ENCODE results near the gene OR52B2.

Gene OR52B2

GRCh38 chr11:6127881-6128280 lies 42.2 kb downstream of the OR52B2 start:
- H3K27ac ChIP-seq (ENCODE audit: extremely low read depth, low read depth, low read length): no peak overlapping the region
- no peaks in the 10 kb centered on the region for H3K4me1 ChIP-seq (ENCODE audit: control insufficient read depth, insufficient read depth, low read length)
- H3K36me3 ChIP-seq (ENCODE audit: control insufficient read depth in 2 of 2, insufficient read depth in 1 of 2, low read length in 2 of 2): no peaks in the 10 kb centered on the region
- no peaks in the 10 kb centered on the region for H3K9me3 ChIP-seq (ENCODE audit: control insufficient read depth, insufficient read depth, low read depth, low read length)
- TF ChIP-seq, protein P1, sequence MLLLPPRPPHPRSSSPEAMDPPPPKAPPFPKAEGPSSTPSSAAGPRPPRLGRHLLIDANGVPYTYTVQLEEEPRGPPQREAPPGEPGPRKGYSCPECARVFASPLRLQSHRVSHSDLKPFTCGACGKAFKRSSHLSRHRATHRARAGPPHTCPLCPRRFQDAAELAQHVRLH (tag by site-specific recombination; IDR thresholded peaks at IDR 0.05): no peak
- TF ChIP-seq BCL11B (tag by site-specific recombination; IDR thresholded peaks at IDR 0.05; ENCODE audit: low read depth) (no peak), YY2 (tag by site-specific recombination; IDR thresholded peaks at IDR 0.05) (no peak), ZNF48 (tag by site-specific recombination; IDR thresholded peaks at IDR 0.05) (no peak), REPIN1 (tag by site-specific recombination; IDR thresholded peaks at IDR 0.05; ENCODE audit: low read depth) (no peak), ZNF416 (tag by site-specific recombination; IDR thresholded peaks at IDR 0.05) (no peak), GFI1B (tag by site-specific recombination; IDR thresholded peaks at IDR 0.05) (no peak), ZNF311 (tag by site-specific recombination; IDR thresholded peaks at IDR 0.05; ENCODE audit: borderline replicate concordance) (no peak), ZNF274 (IDR thresholded peaks at IDR 0.05; ENCODE audit: low read length) (no peak), ZNF274 (tag by site-specific recombination; IDR thresholded peaks at IDR 0.05; ENCODE audit: borderline replicate concordance) (no peak), ZNF514 (tag by site-specific recombination; IDR thresholded peaks at IDR 0.05) (no peak), GLI4 (tag by site-specific recombination; IDR thresholded peaks at IDR 0.05) (no peak)
- TF ChIP-seq, protein P2, sequence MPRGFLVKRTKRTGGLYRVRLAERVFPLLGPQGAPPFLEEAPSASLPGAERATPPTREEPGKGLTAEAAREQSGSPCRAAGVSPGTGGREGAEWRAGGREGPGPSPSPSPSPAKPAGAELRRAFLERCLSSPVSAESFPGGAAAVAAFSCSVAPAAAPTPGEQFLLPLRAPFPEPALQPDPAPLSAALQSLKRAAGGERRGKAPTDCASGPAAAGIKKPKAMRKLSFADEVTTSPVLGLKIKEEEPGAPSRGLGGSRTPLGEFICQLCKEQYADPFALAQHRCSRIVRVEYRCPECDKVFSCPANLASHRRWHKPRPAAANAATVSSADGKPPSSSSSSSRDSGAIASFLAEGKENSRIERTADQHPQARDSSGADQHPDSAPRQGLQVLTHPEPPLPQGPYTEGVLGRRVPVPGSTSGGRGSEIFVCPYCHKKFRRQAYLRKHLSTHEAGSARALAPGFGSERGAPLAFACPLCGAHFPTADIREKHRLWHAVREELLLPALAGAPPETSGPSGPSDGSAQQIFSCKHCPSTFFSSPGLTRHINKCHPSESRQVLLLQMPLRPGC (tag by site-specific recombination; IDR thresholded peaks at IDR 0.05): no peak
- H3K4me3 ChIP-seq (ENCODE audit: low read depth, low read length): no peak overlapping the region
- ChIA-PET POLR2A (no interaction called here), CTCF (no interaction called here)

GRCh38 chr11:6124245-6124644 lies 45.9 kb downstream of the OR52B2 start:
- ChIA-PET CTCF (no interaction called here), POLR2A (no interaction called here)
- no peaks in the 10 kb centered on the region for H3K9me3 ChIP-seq (ENCODE audit: control insufficient read depth, insufficient read depth, low read depth, low read length)
- H3K36me3 ChIP-seq (ENCODE audit: control insufficient read depth in 2 of 2, insufficient read depth in 1 of 2, low read length in 2 of 2): no peaks in the 10 kb centered on the region
- H3K4me3 ChIP-seq (ENCODE audit: low read depth, low read length): no peak overlapping the region
- no peak overlapping the region for H3K27ac ChIP-seq (ENCODE audit: extremely low read depth, low read depth, low read length)
- no peaks in the 10 kb centered on the region for H3K4me1 ChIP-seq (ENCODE audit: control insufficient read depth, insufficient read depth, low read length)
- TF ChIP-seq ZNF350 (tag by site-specific recombination; IDR thresholded peaks at IDR 0.05) (no peak), ZNF785 (tag by site-specific recombination; IDR thresholded peaks at IDR 0.05) (no peak), ZBTB20 (tag by site-specific recombination; IDR thresholded peaks at IDR 0.05) (no peak), ZNF155 (tag by site-specific recombination; IDR thresholded peaks at IDR 0.05) (no peak), ZFP69B (tag by site-specific recombination; IDR thresholded peaks at IDR 0.05) (no peak), ZNF366 (tag by site-specific recombination; conservative IDR thresholded peaks at IDR 0.05) (no peak), ZNF521 (tag by site-specific recombination; IDR thresholded peaks at IDR 0.05) (no peak), PRDM10 (tag by site-specific recombination; IDR thresholded peaks at IDR 0.05) (no peak), ZNF214 (tag by site-specific recombination; IDR thresholded peaks at IDR 0.05; ENCODE audit: borderline replicate concordance) (no peak), MYNN (tag by site-specific recombination; IDR thresholded peaks at IDR 0.05; ENCODE audit: borderline replicate concordance) (no peak), ZNF433 (tag by site-specific recombination; IDR thresholded peaks at IDR 0.05; ENCODE audit: low read depth) (no peak), HOXD13 (CRISPR knock-in tag; IDR thresholded peaks at IDR 0.05; ENCODE audit: borderline replicate concordance) (no peak), ZNF510 (tag by site-specific recombination; IDR thresholded peaks at IDR 0.05; ENCODE audit: insufficient replicate concordance) (no peak), ZNF530 (tag by site-specific recombination; IDR thresholded peaks at IDR 0.05; ENCODE audit: low read depth) (no peak), SALL2 (tag by site-specific recombination; IDR thresholded peaks at IDR 0.05; ENCODE audit: borderline replicate concordance) (no peak)
